BLaER1 (cell line): ENCODE data around the gene MPDU1.
A peak's percentile ranks its signal among the peaks of the same experiment; 100 is the strongest.

Source experiments
- H3K27ac ChIP-seq: shearing (Covaris generic); formaldehyde crosslinking; 2 replicates; pipeline ENCODE4 v1.8.1; 2022
- H3K27me3 ChIP-seq: shearing (Covaris generic); formaldehyde crosslinking; 2 replicates; pipeline ENCODE4 v1.8.1; 2022
- H3K36me3 ChIP-seq: shearing (Covaris generic); formaldehyde crosslinking; 2 replicates; pipeline ENCODE4 v1.8.1; 2022
- H3K4me1 ChIP-seq: shearing (Covaris generic); formaldehyde crosslinking; 2 replicates; pipeline ENCODE4 v1.8.1; 2022
- H3K4me2 ChIP-seq: shearing (Covaris generic); formaldehyde crosslinking; 2 replicates; pipeline ENCODE4 v1.8.1; 2022
- H3K4me3 ChIP-seq: shearing (Covaris generic); formaldehyde crosslinking; 2 replicates; pipeline ENCODE4 v1.8.1; 2022
- H3K9ac ChIP-seq: shearing (Covaris generic); formaldehyde crosslinking; 2 replicates; pipeline ENCODE4 v1.8.1; 2022
- H3K9me3 ChIP-seq: shearing (Covaris generic); formaldehyde crosslinking; 2 replicates; pipeline ENCODE4 v1.8.1; 2022
- H4K20me1 ChIP-seq: shearing (Covaris generic); formaldehyde crosslinking; 2 replicates; pipeline ENCODE4 v1.8.1; 2022
- Cebpa-rat ChIP-seq: shearing (Covaris generic); IDR thresholded peaks from 2 replicates; pipeline ENCODE4 v1.8.1; 2022

MPDU1 gene

GRCh38 chr17:7573324-7574080, 10.2 kb upstream of the MPDU1 start:
- peak overlapping the region; percentile 100 for H3K27ac ChIP-seq
- H4K20me1 ChIP-seq: peaks cover 57% of the 10 kb centered on the region
- peaks cover 52% of the 10 kb centered on the region for H3K4me1 ChIP-seq
- H3K9ac ChIP-seq: peak overlapping the region; percentile 100
- H3K9me3 ChIP-seq: no peaks in the 10 kb centered on the region
- H3K27me3 ChIP-seq: no peaks in the 10 kb centered on the region
- peaks cover 78% of the 10 kb centered on the region for H3K36me3 ChIP-seq
- peak overlapping the region; percentile 98 for H3K4me2 ChIP-seq
- H3K4me3 ChIP-seq: peak overlapping the region; percentile 100
- peak; percentile 98 for TF ChIP-seq Cebpa-rat

- H3K27me3 ChIP-seq: no peaks in the 10 kb centered on the region
- H3K36me3 ChIP-seq: peaks cover 77% of the 10 kb centered on the region
- peaks cover 66% of the 10 kb centered on the region for H4K20me1 ChIP-seq
- no peak for TF ChIP-seq Cebpa-rat
- peak overlapping the region; percentile 100 for H3K4me3 ChIP-seq
- H3K27ac ChIP-seq: peak overlapping the region; percentile 100
- H3K9ac ChIP-seq: peak overlapping the region; percentile 100
- H3K9me3 ChIP-seq: no peaks in the 10 kb centered on the region
- peak overlapping the region; percentile 98 for H3K4me2 ChIP-seq
- H3K4me1 ChIP-seq: peaks cover 61% of the 10 kb centered on the region
Measured at GRCh38 chr17:7574176-7574953, 9.3 kb upstream of the MPDU1 start.

DNA sequence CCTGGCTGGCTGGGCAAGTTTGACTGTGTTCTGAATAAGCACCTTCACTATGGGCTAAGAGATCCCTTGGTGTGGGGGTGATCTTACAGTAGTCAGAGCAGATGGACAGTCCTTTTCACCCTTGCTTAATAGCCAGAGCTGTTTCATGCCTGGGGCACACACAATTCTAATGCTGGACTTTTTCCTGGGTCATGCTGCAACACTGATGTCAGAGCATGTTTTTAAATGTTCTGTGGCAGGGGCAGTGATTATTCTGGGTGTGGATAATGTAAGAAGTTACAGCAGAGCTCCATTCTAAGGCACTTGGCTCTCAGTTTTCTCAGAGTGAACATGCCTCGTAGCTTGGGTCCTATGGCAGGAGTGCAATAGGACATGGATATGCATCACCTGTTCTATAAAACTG, 8.2 kb upstream of the MPDU1 start:
- no peaks in the 10 kb centered on the region for H3K27me3 ChIP-seq
- peaks cover 72% of the 10 kb centered on the region for H3K4me1 ChIP-seq
- H3K9me3 ChIP-seq: no peaks in the 10 kb centered on the region
- H3K4me3 ChIP-seq: peak overlapping the region; percentile 100; the same call in 1 of the 2 replicates
- H3K36me3 ChIP-seq: peaks cover 73% of the 10 kb centered on the region
- H4K20me1 ChIP-seq: peaks cover 77% of the 10 kb centered on the region
- no peak for TF ChIP-seq Cebpa-rat
- peak overlapping the region; percentile 98 for H3K4me2 ChIP-seq
- H3K9ac ChIP-seq: peak overlapping the region; percentile 100
- H3K27ac ChIP-seq: no peak overlapping the region; the same call in 1 of the 2 replicates

GRCh38 chr17:7575959-7576358, 7.7 kb upstream of the MPDU1 start:
- H3K36me3 ChIP-seq: peaks cover 73% of the 10 kb centered on the region
- TF ChIP-seq Cebpa-rat: no peak
- no peaks in the 10 kb centered on the region for H3K9me3 ChIP-seq
- H3K9ac ChIP-seq: peak overlapping the region; percentile 100
- no peak overlapping the region; the same call in 1 of the 2 replicates for H3K27ac ChIP-seq
- H3K4me3 ChIP-seq: 0 out of 2 replicates have a peak overlapping the region, but pooled peaks have one; percentile 100
- H4K20me1 ChIP-seq: peaks cover 77% of the 10 kb centered on the region
- no peaks in the 10 kb centered on the region for H3K27me3 ChIP-seq
- H3K4me2 ChIP-seq: peak overlapping the region; percentile 98
- peaks cover 77% of the 10 kb centered on the region for H3K4me1 ChIP-seq

DNA sequence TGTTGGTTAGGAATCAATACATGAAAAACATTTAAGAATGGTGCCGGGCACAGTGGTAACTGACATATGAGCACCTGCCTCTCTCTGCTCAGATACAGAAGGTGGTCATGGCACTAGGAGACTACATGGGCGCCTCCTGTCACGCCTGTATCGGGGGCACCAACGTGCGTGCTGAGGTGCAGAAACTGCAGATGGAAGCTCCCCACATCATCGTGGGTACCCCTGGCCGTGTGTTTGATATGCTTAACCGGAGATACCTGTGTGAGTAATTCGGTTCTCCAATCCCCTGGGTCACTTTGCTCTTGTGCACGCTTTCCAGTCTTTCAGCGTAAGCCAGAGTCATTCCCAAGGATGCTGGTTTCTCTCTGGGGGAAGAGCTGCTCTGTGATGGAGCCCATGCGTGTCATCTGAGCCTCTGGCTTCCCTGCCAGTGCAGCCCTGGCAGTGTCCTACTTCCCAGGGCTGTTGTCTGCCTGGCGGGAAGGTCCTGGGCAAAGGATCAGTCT, 7.2 kb upstream of the MPDU1 start:
- H3K4me2 ChIP-seq: peak overlapping the region; percentile 98
- no peaks in the 10 kb centered on the region for H3K27me3 ChIP-seq
- no peak for TF ChIP-seq Cebpa-rat

GRCh38 chr17:7577327-7578199, 6.1 kb upstream of the MPDU1 start:
- no peak for TF ChIP-seq Cebpa-rat
- Histone ChIP-seq H3K4me2 (peak overlapping the region; percentile 98), H3K27ac (no peak overlapping the region), H3K4me1 (peaks cover 87% of the 10 kb centered on the region), H3K36me3 (peaks cover 68% of the 10 kb centered on the region), H3K4me3 (no peak overlapping the region), H4K20me1 (peaks cover 77% of the 10 kb centered on the region), H3K9ac (peak overlapping the region; percentile 13; the same call in 1 of the 2 replicates), H3K9me3 (no peaks in the 10 kb centered on the region), H3K27me3 (no peaks in the 10 kb centered on the region)

More for the DNA sequence above, 7.2 kb upstream of the MPDU1 start:
- Histone ChIP-seq H3K4me3 (no peak overlapping the region), H3K36me3 (peaks cover 68% of the 10 kb centered on the region), H3K27ac (no peak overlapping the region), H3K9ac (peak overlapping the region; percentile 13; the same call in 1 of the 2 replicates), H4K20me1 (peaks cover 77% of the 10 kb centered on the region), H3K4me1 (peaks cover 78% of the 10 kb centered on the region), H3K9me3 (no peaks in the 10 kb centered on the region)

- peak within 1 kb of the TSS; percentile 95 for H3K9ac ChIP-seq
- peaks cover 63% of the 10 kb centered on the region for H4K20me1 ChIP-seq
- H3K4me2 ChIP-seq: peak within 1 kb of the TSS; percentile 98
- peak within 1 kb of the TSS; percentile 96 for H3K27ac ChIP-seq
- no peak within 1 kb of the TSS for H3K4me3 ChIP-seq
- no peaks in the 10 kb centered on the region for H3K27me3 ChIP-seq
- peak; percentile 76 for TF ChIP-seq Cebpa-rat
- no peaks in the 10 kb centered on the region for H3K9me3 ChIP-seq
- peaks cover 63% of the 10 kb centered on the region for H3K36me3 ChIP-seq
- H3K4me1 ChIP-seq: peaks cover 93% of the 10 kb centered on the region
Measured at GRCh38 chr17:7579001-7579833, 4.4 kb upstream of the MPDU1 start, which contains the start of gene CD68. CD68 (plus strand) TSS chr17:7579638; CDS start chr17:7579678, 40 bp downstream.

GRCh38 chr17:7579834-7580603, 3.6 kb upstream of the MPDU1 start:
- Histone ChIP-seq H3K9me3 (no peaks in the 10 kb centered on the region), H3K36me3 (peaks cover 55% of the 10 kb centered on the region), H3K4me2 (peak overlapping the region; percentile 98), H3K9ac (peak overlapping the region; percentile 95), H4K20me1 (peaks cover 55% of the 10 kb centered on the region), H3K27ac (peak overlapping the region; percentile 96), H3K27me3 (no peaks in the 10 kb centered on the region), H3K4me1 (peaks cover 93% of the 10 kb centered on the region), H3K4me3 (no peak overlapping the region)
- no peak for TF ChIP-seq Cebpa-rat
